DOHH2 (cell line): ENCODE data around the gene MYLK.

Experiments
- EZH2phosphoT487 ChIP-seq: fragments of 200-600 bp; sonication (generic); IDR thresholded peaks from 2 replicates; pipeline ENCODE4 v1.6.1; 2017; ENCODE audit warnings: borderline replicate concordance, mild to moderate bottlenecking, antibody characterized with exemption, low read length, moderate library complexity, mixed read lengths
- TF ChIP-seq, protein P1 (sequence below): fragments of 200-600 bp; sonication (generic); IDR thresholded peaks from one replicate; pipeline ENCODE4 v1.5.1; 2014; ENCODE audit warnings: antibody characterized with exemption, mild to moderate bottlenecking, low read depth, low read length; ENCODE audit not compliant: poor library complexity, severe bottlenecking

GRCh38 chr3:123652342-123652984, 231.7 kb downstream of the MYLK start:
- TF ChIP-seq, protein P1, sequence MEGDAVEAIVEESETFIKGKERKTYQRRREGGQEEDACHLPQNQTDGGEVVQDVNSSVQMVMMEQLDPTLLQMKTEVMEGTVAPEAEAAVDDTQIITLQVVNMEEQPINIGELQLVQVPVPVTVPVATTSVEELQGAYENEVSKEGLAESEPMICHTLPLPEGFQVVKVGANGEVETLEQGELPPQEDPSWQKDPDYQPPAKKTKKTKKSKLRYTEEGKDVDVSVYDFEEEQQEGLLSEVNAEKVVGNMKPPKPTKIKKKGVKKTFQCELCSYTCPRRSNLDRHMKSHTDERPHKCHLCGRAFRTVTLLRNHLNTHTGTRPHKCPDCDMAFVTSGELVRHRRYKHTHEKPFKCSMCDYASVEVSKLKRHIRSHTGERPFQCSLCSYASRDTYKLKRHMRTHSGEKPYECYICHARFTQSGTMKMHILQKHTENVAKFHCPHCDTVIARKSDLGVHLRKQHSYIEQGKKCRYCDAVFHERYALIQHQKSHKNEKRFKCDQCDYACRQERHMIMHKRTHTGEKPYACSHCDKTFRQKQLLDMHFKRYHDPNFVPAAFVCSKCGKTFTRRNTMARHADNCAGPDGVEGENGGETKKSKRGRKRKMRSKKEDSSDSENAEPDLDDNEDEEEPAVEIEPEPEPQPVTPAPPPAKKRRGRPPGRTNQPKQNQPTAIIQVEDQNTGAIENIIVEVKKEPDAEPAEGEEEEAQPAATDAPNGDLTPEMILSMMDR: peak; percentile 80
- no peak for TF ChIP-seq EZH2phosphoT487
